Tibial nerve (tissue), 4 donors: ENCODE results near the gene ATP6V0D1. TPM values are rescaled to one million over a fixed set of nuclear protein-coding genes. Genes with fewer than 3 reads are reported as not detected.

Experiments
- DNase-seq, 2 donors: peaks; one replicate each; pipeline ENCODE4 v3.0.0-alpha.2; 2019; ENCODE audit warnings: low spot score in 2 of 2
- H3K27ac ChIP-seq, 4 donors: fragments of 200-600 bp; sonication (generic) in 3 of 4; one replicate each; pipeline ENCODE4 v1.5.1; 2017 to 2019; ENCODE audit warnings: mild to moderate bottlenecking in 1 of 4
- H3K27me3 ChIP-seq, 2 donors: fragments of 200-600 bp; sonication (generic) in 1 of 2; one replicate each; pipeline versions ENCODE4 v1.5.1 to v1.6.0; 2017 to 2019
- H3K36me3 ChIP-seq, 3 donors: fragments of 200-600 bp; sonication (generic); one replicate each; pipeline ENCODE4 v1.5.1; 2018 to 2019
- H3K4me1 ChIP-seq, 4 donors: fragments of 200-600 bp; sonication (generic) in 3 of 4; one replicate each; pipeline ENCODE4 v1.5.1; 2017 to 2019
- H3K4me3 ChIP-seq, 4 donors: fragments of 200-600 bp; sonication (generic) in 3 of 4; one replicate each; pipeline ENCODE4 v1.5.1; 2017 to 2019; ENCODE audit warnings: mild to moderate bottlenecking in 1 of 4, moderate library complexity in 1 of 4
- H3K9me3 ChIP-seq, 4 donors: fragments of 200-600 bp; sonication (generic) in 3 of 4; one replicate each; pipeline ENCODE4 v1.5.1; 2017 to 2019
- CTCF ChIP-seq, 5 experiments: fragments of 200-600 bp in 3 of 5; fragments of 450-650 bp in 2 of 5; sonication (generic) in 3 of 5; IDR thresholded peaks; one replicate each; pipeline ENCODE4 v1.5.1; 2016 to 2019; ENCODE audit warnings: antibody characterized with exemption in 5 of 5, mild to moderate bottlenecking in 3 of 5, moderate library complexity in 2 of 5
- EP300 ChIP-seq, 2 donors: sonication (generic); formaldehyde crosslinking; IDR thresholded peaks; one replicate each; pipeline ENCODE4 v1.6.1; 2017; ENCODE audit warnings: antibody characterized with exemption in 2 of 2, mild to moderate bottlenecking in 1 of 2
- POLR2A ChIP-seq, 2 donors: fragments of 450-650 bp; IDR thresholded peaks; one replicate each; pipeline ENCODE4 v1.6.1; 2017; ENCODE audit warnings: antibody characterized with exemption in 2 of 2, mild to moderate bottlenecking in 2 of 2, moderate library complexity in 2 of 2
- WGBS, 2 donors: methylation state at CpG; one replicate each; pipeline ENCODE4 v1.1.5; 2018; 5-methylcytosine and 5-hydroxymethylcytosine counted together
- total RNA-seq, 4 donors: library from RNA; depleted of rRNA; stranded (reverse); fragments of >200 nt; gene quantifications; one replicate each; pipeline ENCODE4 v1.1.0, GENCODE V29; 2016

ATP6V0D1 gene
- total RNA-seq, 4 donors from 2014 or later: 55.1 to 113 (median 73.7) TPM

- TF ChIP-seq CTCF (IDR thresholded peaks at IDR 0.05): no peak
- TF ChIP-seq POLR2A (IDR thresholded peaks at IDR 0.05): no peak
- no peak for TF ChIP-seq EP300 (IDR thresholded peaks at IDR 0.05)
- peaks cover 8 to 89% (median 69%) of the 10 kb centered on the region in 4 donors for H3K4me1 ChIP-seq
- peak overlapping the region in 3 of 4 donors; percentile 78 to 81 (median 78) for H3K27ac ChIP-seq
- DNase-seq: no peak
- H3K9me3 ChIP-seq: no peaks in the 10 kb centered on the region
- WGBS, 2 donors: 66 to 75% methylated on average over 3 to 5 of the region's 6 CpGs
- H3K4me3 ChIP-seq: no peak overlapping the region
- peaks cover 0 to 2% (median 0%) of the 10 kb centered on the region in 3 donors for H3K36me3 ChIP-seq
- H3K27me3 ChIP-seq: no peaks in the 10 kb centered on the region
Observed at GRCh38 chr16:67458121-67458641, 22.8 kb downstream of the ATP6V0D1 start.

GRCh38 chr16:67457611-67458010 is 23.3 kb downstream of the ATP6V0D1 start:
- H3K27me3 ChIP-seq: no peaks in the 10 kb centered on the region
- no peaks in the 10 kb centered on the region for H3K9me3 ChIP-seq
- TF ChIP-seq EP300 (IDR thresholded peaks at IDR 0.05) (no peak), CTCF (IDR thresholded peaks at IDR 0.05) (no peak), POLR2A (IDR thresholded peaks at IDR 0.05) (no peak)
- H3K36me3 ChIP-seq: peaks cover 0 to 7% (median 0%) of the 10 kb centered on the region in 3 donors
- H3K4me3 ChIP-seq: no peak overlapping the region
- no peak for DNase-seq
- H3K4me1 ChIP-seq: peaks cover 8 to 83% (median 69%) of the 10 kb centered on the region in 4 donors
- peak overlapping the region in 3 of 4 donors; percentile 78 to 81 (median 78) for H3K27ac ChIP-seq
- WGBS, 2 donors: 45 to 58% methylated on average over 7 of the region's 7 CpGs

- TF ChIP-seq CTCF (IDR thresholded peaks at IDR 0.05): peak in 4 of 5 experiments; percentile 17 to 40 (median 22)
- no peak for TF ChIP-seq POLR2A (IDR thresholded peaks at IDR 0.05)
- Histone ChIP-seq H3K36me3 (peaks cover 0 to 18% (median 0%) of the 10 kb centered on the region in 3 donors), H3K9me3 (no peaks in the 10 kb centered on the region), H3K4me3 (no peak overlapping the region), H3K27me3 (no peaks in the 10 kb centered on the region), H3K27ac (peak overlapping the region in 3 of 4 donors; percentile 78 to 81 (median 78)), H3K4me1 (peaks cover 8 to 82% (median 62%) of the 10 kb centered on the region in 4 donors)
- no peak for DNase-seq
- 35 to 46% methylated on average over 4 to 6 of the region's 6 CpGs for WGBS, 2 donors
Observed at GRCh38 chr16:67456391-67457081, 24.4 kb downstream of the ATP6V0D1 start.

GRCh38 chr16:67454852-67455251 is 26.1 kb downstream of the ATP6V0D1 start:
- Histone ChIP-seq H3K4me3 (no peak overlapping the region), H3K27me3 (no peaks in the 10 kb centered on the region), H3K36me3 (peaks cover 0 to 28% (median 0%) of the 10 kb centered on the region in 3 donors), H3K27ac (no peak overlapping the region), H3K4me1 (peaks cover 6 to 82% (median 52%) of the 10 kb centered on the region in 4 donors), H3K9me3 (no peaks in the 10 kb centered on the region)
- TF ChIP-seq POLR2A (IDR thresholded peaks at IDR 0.05) (no peak), CTCF (IDR thresholded peaks at IDR 0.05) (no peak), EP300 (IDR thresholded peaks at IDR 0.05) (no peak)
- 92 to 97% methylated on average over 4 to 6 of the region's 6 CpGs for WGBS, 2 donors
- DNase-seq: no peak

GRCh38 chr16:67454104-67454503 is 26.9 kb downstream of the ATP6V0D1 start:
- H3K27ac ChIP-seq: peak overlapping the region in 1 of 4 donors; percentile 0
- H3K4me1 ChIP-seq: peaks cover 0 to 80% (median 47%) of the 10 kb centered on the region in 4 donors
- H3K4me3 ChIP-seq: no peak overlapping the region
- H3K36me3 ChIP-seq: peaks cover 0 to 29% (median 0%) of the 10 kb centered on the region in 3 donors
- TF ChIP-seq POLR2A (IDR thresholded peaks at IDR 0.05) (no peak), CTCF (IDR thresholded peaks at IDR 0.05) (no peak), EP300 (IDR thresholded peaks at IDR 0.05) (no peak)
- no peaks in the 10 kb centered on the region for H3K9me3 ChIP-seq
- WGBS, 2 donors: 49 to 53% methylated on average over 5 of the region's 5 CpGs
- no peaks in the 10 kb centered on the region for H3K27me3 ChIP-seq
- DNase-seq: no peak
